HepG2 (cell line): Measurements from ENCODE around the gene CENPC.

Source experiments
- ZBTB8A ChIP-seq: sonication (generic); formaldehyde crosslinking; IDR thresholded peaks from 2 replicates; pipeline ENCODE4 v1.4.0; 2020; ENCODE audit warnings: mild to moderate bottlenecking, low read depth, missing genetic modification reagents, borderline replicate concordance
- ZNF782 ChIP-seq: sonication (generic); formaldehyde crosslinking; IDR thresholded peaks from 2 replicates; pipeline ENCODE4 v1.4.0; 2020; ENCODE audit warnings: missing genetic modification reagents, mild to moderate bottlenecking, borderline replicate concordance
- TF ChIP-seq, protein P1 (sequence below): sonication (generic); formaldehyde crosslinking; IDR thresholded peaks from 2 replicates; pipeline ENCODE4 v1.5.0; 2020; ENCODE audit warnings: mild to moderate bottlenecking, missing genetic modification reagents, moderate library complexity

DNA sequence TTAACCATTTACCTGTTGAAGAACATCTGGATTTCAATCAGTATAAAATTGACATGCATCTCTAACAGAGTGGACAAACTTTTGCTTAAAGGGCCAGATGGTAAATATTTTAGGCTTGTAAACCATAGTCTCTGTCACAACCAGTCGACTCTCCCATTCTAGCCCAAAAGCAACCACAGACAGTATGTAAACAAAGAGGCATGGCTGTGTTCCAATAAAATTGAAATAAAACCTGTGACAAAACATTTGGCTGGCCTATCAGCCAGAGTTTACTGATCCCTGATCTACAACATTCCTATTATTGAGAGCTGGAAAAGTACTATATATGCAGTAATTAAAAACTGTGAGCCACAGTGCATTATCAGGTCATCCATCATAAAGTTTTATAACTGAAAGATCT is 3.2 kb downstream of the CENPC start:
- TF ChIP-seq, protein P1, sequence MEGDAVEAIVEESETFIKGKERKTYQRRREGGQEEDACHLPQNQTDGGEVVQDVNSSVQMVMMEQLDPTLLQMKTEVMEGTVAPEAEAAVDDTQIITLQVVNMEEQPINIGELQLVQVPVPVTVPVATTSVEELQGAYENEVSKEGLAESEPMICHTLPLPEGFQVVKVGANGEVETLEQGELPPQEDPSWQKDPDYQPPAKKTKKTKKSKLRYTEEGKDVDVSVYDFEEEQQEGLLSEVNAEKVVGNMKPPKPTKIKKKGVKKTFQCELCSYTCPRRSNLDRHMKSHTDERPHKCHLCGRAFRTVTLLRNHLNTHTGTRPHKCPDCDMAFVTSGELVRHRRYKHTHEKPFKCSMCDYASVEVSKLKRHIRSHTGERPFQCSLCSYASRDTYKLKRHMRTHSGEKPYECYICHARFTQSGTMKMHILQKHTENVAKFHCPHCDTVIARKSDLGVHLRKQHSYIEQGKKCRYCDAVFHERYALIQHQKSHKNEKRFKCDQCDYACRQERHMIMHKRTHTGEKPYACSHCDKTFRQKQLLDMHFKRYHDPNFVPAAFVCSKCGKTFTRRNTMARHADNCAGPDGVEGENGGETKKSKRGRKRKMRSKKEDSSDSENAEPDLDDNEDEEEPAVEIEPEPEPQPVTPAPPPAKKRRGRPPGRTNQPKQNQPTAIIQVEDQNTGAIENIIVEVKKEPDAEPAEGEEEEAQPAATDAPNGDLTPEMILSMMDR (CRISPR knock-in tag), result no peak
- TF ChIP-seq ZBTB8A (CRISPR knock-in tag), result no peak
- no peak for TF ChIP-seq ZNF782 (CRISPR knock-in tag)
